ENCODE data around the gene COMMD6. TPM values are rescaled to one million over a fixed set of nuclear protein-coding genes. Genes with fewer than 3 reads are reported as not detected.

Gene COMMD6
- total and polyA plus RNA-seq, 2 donors (not counting 1 experiment from before 2014, with no cell fraction given) = 78.0 to 153 TPM

- no peak overlapping the region for H3K4me3 Mint-ChIP-seq
- no peak overlapping the region for H3K27ac Mint-ChIP-seq
- Histone ChIP-seq H3K9ac (ENCODE audit: low read length) (no peak overlapping the region), H4K20me1 (ENCODE audit: control insufficient read depth, insufficient read depth, low read length, poor library complexity, severe bottlenecking) (no peaks in the 10 kb centered on the region), H3K27me3 (replicated peaks in 1 of 4; ENCODE audit: control extremely low read depth in 1 of 4, control insufficient read depth in 3 of 4, insufficient read depth in 4 of 4, low read length in 3 of 4) (no peaks in the 10 kb centered on the region), H3K9me3 (ENCODE audit: control extremely low read depth in 1 of 3, control insufficient read depth in 2 of 3, insufficient read depth in 1 of 3, low read length in 2 of 3) (no peaks in the 10 kb centered on the region), H3K4me3 (ENCODE audit: control extremely low read depth in 1 of 5, extremely low read depth in 1 of 5, insufficient read depth in 1 of 5, low read depth in 2 of 5, low read length in 4 of 5) (no peak overlapping the region), H3K79me2 (ENCODE audit: control insufficient read depth, insufficient read depth, low read length) (no peaks in the 10 kb centered on the region), H3K36me3 (replicated peaks in 1 of 2; ENCODE audit: control extremely low read depth in 1 of 2, control insufficient read depth in 1 of 2, extremely low read depth in 1 of 2, insufficient read depth in 2 of 2, low read length in 1 of 2) (no peaks in the 10 kb centered on the region), H3K4me2 (replicated peaks; ENCODE audit: low read depth, low read length, poor library complexity, severe bottlenecking) (no peak overlapping the region), H2AFZ (ENCODE audit: insufficient read depth, low read depth, low read length, poor library complexity, severe bottlenecking) (no peak overlapping the region), H3K27ac (ENCODE audit: low read length in 2 of 2) (no peak overlapping the region), H3K4me1 (ENCODE audit: control insufficient read depth in 2 of 2, insufficient read depth in 2 of 2, low read length in 2 of 2) (no peaks in the 10 kb centered on the region)
- H3K27me3 Mint-ChIP-seq = peaks cover 7% of the 10 kb centered on the region
- DNase-seq (no peak), ATAC-seq (ENCODE audit: low read depth) (no peak)
- H3K4me1 Mint-ChIP-seq = no peaks in the 10 kb centered on the region
- no CpG with 5 or more reads among the region's 1 CpG for WGBS (ENCODE audit: insufficient coverage)
- H3K9me3 Mint-ChIP-seq (ENCODE audit: insufficient read depth) = no peaks in the 10 kb centered on the region
- intact Hi-C loops (cut with micrococcal nuclease) = no loop called here
- CTCF ChIA-PET = interaction anchor here (0.9 kb wide), 1 partner anchor 9 kb away, joined by 3 read pairs; no protein-coding TSS in a partner anchor
- TF ChIP-seq EZH2 (IDR thresholded peaks at IDR 0.05; ENCODE audit: borderline replicate concordance, insufficient read depth, low read depth, low read length, poor library complexity, severe bottlenecking) = no peak
- TF ChIP-seq CTCF (IDR thresholded peaks at IDR 0.05) = no peak
- POLR2A ChIA-PET = no interaction called here
Measured at GRCh38 chr13:75494491-75494890, 43.1 kb downstream of the COMMD6 start.

- intact Hi-C loops (cut with micrococcal nuclease) = no loop called here
- DNase-seq (no peak), ATAC-seq (ENCODE audit: low read depth) (no peak)
- Histone ChIP-seq H3K4me1 (ENCODE audit: control insufficient read depth in 2 of 2, insufficient read depth in 2 of 2, low read length in 2 of 2) (no peaks in the 10 kb centered on the region), H3K4me2 (replicated peaks; ENCODE audit: low read depth, low read length, poor library complexity, severe bottlenecking) (no peak overlapping the region), H3K79me2 (ENCODE audit: control insufficient read depth, insufficient read depth, low read length) (no peaks in the 10 kb centered on the region), H3K9ac (ENCODE audit: low read length) (no peak overlapping the region), H3K27ac (ENCODE audit: low read length in 2 of 2) (no peak overlapping the region), H3K4me3 (ENCODE audit: control extremely low read depth in 1 of 5, extremely low read depth in 1 of 5, insufficient read depth in 1 of 5, low read depth in 2 of 5, low read length in 4 of 5) (no peak overlapping the region), H3K36me3 (replicated peaks in 1 of 2; ENCODE audit: control extremely low read depth in 1 of 2, control insufficient read depth in 1 of 2, extremely low read depth in 1 of 2, insufficient read depth in 2 of 2, low read length in 1 of 2) (no peaks in the 10 kb centered on the region), H3K9me3 (ENCODE audit: control extremely low read depth in 1 of 3, control insufficient read depth in 2 of 3, insufficient read depth in 1 of 3, low read length in 2 of 3) (no peaks in the 10 kb centered on the region), H4K20me1 (ENCODE audit: control insufficient read depth, insufficient read depth, low read length, poor library complexity, severe bottlenecking) (no peaks in the 10 kb centered on the region), H3K27me3 (replicated peaks in 1 of 4; ENCODE audit: control extremely low read depth in 1 of 4, control insufficient read depth in 3 of 4, insufficient read depth in 4 of 4, low read length in 3 of 4) (no peaks in the 10 kb centered on the region), H2AFZ (ENCODE audit: insufficient read depth, low read depth, low read length, poor library complexity, severe bottlenecking) (no peak overlapping the region)
- Mint-ChIP-seq H3K27me3 (peaks cover 4% of the 10 kb centered on the region), H3K27ac (no peak overlapping the region), H3K9me3 (ENCODE audit: insufficient read depth) (no peaks in the 10 kb centered on the region), H3K4me3 (no peak overlapping the region), H3K4me1 (no peaks in the 10 kb centered on the region)
- ChIA-PET POLR2A (no interaction called here), CTCF (no interaction called here)
- no peak for TF ChIP-seq EZH2 (IDR thresholded peaks at IDR 0.05; ENCODE audit: borderline replicate concordance, insufficient read depth, low read depth, low read length, poor library complexity, severe bottlenecking)
Measured at GRCh38 chr13:75493156-75493555, 44.5 kb downstream of the COMMD6 start.

All from B cell (primary cell).